ENCODE data around the gene ATP1A2. TPM values are rescaled to one million over a fixed set of nuclear protein-coding genes. Genes with fewer than 3 reads are reported as not detected.

Gene ATP1A2
- total and polyA plus RNA-seq, 4 donors = 15.3 to 27.7 (median 25.9) TPM

DNA sequence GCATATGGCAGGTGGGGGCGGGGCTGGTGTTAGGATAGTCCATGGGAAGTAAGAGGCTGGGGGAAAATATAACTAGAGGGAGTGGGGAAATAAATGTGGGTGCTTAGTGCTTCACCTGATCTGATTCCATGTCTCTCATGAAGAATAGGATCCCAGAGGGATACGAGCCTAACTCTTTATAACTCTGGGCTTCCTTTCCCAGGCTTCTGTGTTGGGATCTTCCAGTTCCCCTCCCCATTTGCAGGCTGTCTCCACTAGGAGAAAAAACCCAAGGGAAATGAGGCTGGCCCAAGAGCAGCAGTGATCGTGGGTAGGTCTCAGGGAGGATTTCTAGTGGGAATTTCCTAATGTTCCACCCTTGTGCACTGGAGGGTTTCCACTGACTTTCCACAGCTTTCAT, 32.6 kb upstream of the ATP1A2 start:
- DNase-seq (no peak), ATAC-seq (ENCODE audit: low FRiP score) (no peak)
- 52 to 57% methylated on average over 3 of the region's 3 CpGs for WGBS, 2 donors
- intact Hi-C loops (cut with DNase I) = loop anchor here in 1 of 2 donors (5.0 kb wide), 1 partner anchor 36 kb away; no protein-coding TSS in a partner anchor
- Histone ChIP-seq H3K27me3 (ENCODE audit: control insufficient read depth in 1 of 2, insufficient read depth in 2 of 2, low read length in 1 of 2) (no peaks in the 10 kb centered on the region), H3K4me1 (ENCODE audit: control insufficient read depth in 1 of 2, insufficient read depth in 2 of 2, low read length in 2 of 2) (peaks cover 0 to 3% of the 10 kb centered on the region in 2 donors), H3K36me3 (ENCODE audit: control insufficient read depth in 1 of 2, insufficient read depth in 2 of 2, low read length in 1 of 2) (no peaks in the 10 kb centered on the region), H3K4me3 (ENCODE audit: low read length in 2 of 2) (no peak overlapping the region), H3K9me3 (ENCODE audit: control insufficient read depth, low read length) (no peaks in the 10 kb centered on the region), H3K27ac (ENCODE audit: low read depth in 1 of 2, low read length in 2 of 2) (no peak overlapping the region)

- Histone ChIP-seq H3K9me3 (ENCODE audit: control insufficient read depth, low read length) (no peaks in the 10 kb centered on the region), H3K36me3 (ENCODE audit: control insufficient read depth in 1 of 2, insufficient read depth in 2 of 2, low read length in 1 of 2) (no peaks in the 10 kb centered on the region), H3K27ac (ENCODE audit: low read depth in 1 of 2, low read length in 2 of 2) (no peak overlapping the region), H3K4me1 (ENCODE audit: control insufficient read depth in 1 of 2, insufficient read depth in 2 of 2, low read length in 2 of 2) (peaks cover 0 to 3% of the 10 kb centered on the region in 2 donors), H3K4me3 (ENCODE audit: low read length in 2 of 2) (no peak overlapping the region), H3K27me3 (ENCODE audit: control insufficient read depth in 1 of 2, insufficient read depth in 2 of 2, low read length in 1 of 2) (no peaks in the 10 kb centered on the region)
- intact Hi-C loops (cut with DNase I) = loop anchor here in 1 of 2 donors (5.0 kb wide), 1 partner anchor 37 kb away; no protein-coding TSS in a partner anchor
- 52 to 55% methylated on average over 96 of the region's 96 CpGs for WGBS, 2 donors
- ATAC-seq (ENCODE audit: low FRiP score) = no peak
- peak in 1 of 2 donors; percentile 82 for DNase-seq
Measured at GRCh38 chr1:160083968-160084770, 31.4 kb upstream of the ATP1A2 start.

DNA sequence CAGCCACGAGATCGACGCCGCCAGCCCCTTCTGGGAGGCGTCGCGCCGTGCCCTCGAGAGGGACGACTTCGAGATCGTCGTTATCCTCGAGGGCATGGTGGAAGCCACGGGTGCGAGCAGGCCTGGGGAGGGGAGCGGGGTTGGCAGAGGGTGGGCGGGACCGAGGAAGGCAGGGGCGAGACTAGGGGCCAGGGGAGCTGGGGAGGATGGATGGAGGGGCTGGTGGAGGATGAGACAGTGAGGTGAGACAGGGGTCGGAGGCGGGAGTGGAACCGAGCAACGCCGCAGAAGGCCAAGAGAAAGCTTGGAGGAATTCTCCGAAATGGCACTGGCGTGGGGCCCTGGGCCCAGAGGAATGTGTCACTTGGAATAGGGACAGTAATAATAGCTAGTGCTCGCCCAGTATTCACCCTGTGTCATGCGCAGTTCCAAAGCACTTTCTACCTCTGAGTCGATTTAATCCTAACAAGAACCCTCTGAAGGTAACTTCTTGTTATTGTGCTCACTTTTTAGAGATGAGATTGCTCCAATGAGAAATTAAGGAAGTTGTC, 30.7 kb upstream of the ATP1A2 start:
- H3K9me3 ChIP-seq (ENCODE audit: control insufficient read depth, low read length) = no peaks in the 10 kb centered on the region
- WGBS, 2 donors = 16 to 23% methylated on average over 30 of the region's 30 CpGs
- peaks cover 0 to 3% of the 10 kb centered on the region in 2 donors for H3K4me1 ChIP-seq (ENCODE audit: control insufficient read depth in 1 of 2, insufficient read depth in 2 of 2, low read length in 2 of 2)
- no peaks in the 10 kb centered on the region for H3K27me3 ChIP-seq (ENCODE audit: control insufficient read depth in 1 of 2, insufficient read depth in 2 of 2, low read length in 1 of 2)
- H3K4me3 ChIP-seq (ENCODE audit: low read length in 2 of 2) = no peak overlapping the region
- ATAC-seq (ENCODE audit: low FRiP score) (peak; percentile 66), DNase-seq (peak; percentile 76 to 87)
- H3K36me3 ChIP-seq (ENCODE audit: control insufficient read depth in 1 of 2, insufficient read depth in 2 of 2, low read length in 1 of 2) = no peaks in the 10 kb centered on the region
- intact Hi-C loops (cut with DNase I) = loop anchor here in 1 of 2 donors (5.0 kb wide), 1 partner anchor 38 kb away; no protein-coding TSS in a partner anchor
- H3K27ac ChIP-seq (ENCODE audit: low read depth in 1 of 2, low read length in 2 of 2) = no peak overlapping the region

- H3K36me3 ChIP-seq (ENCODE audit: control insufficient read depth in 1 of 2, insufficient read depth in 2 of 2, low read length in 1 of 2) = peaks cover 0 to 3% of the 10 kb centered on the region in 2 donors
- H3K4me3 ChIP-seq (ENCODE audit: low read length in 2 of 2) = no peak overlapping the region
- DNase-seq = peak; percentile 90 to 96
- peak overlapping the region; percentile 68 to 93 for H3K27ac ChIP-seq (ENCODE audit: low read depth in 1 of 2, low read length in 2 of 2)
- no peaks in the 10 kb centered on the region for H3K9me3 ChIP-seq (ENCODE audit: control insufficient read depth, low read length)
- no peaks in the 10 kb centered on the region for H3K27me3 ChIP-seq (ENCODE audit: control insufficient read depth in 1 of 2, insufficient read depth in 2 of 2, low read length in 1 of 2)
- peak; percentile 89 for ATAC-seq (ENCODE audit: low FRiP score)
- peaks cover 0 to 3% of the 10 kb centered on the region in 2 donors for H3K4me1 ChIP-seq (ENCODE audit: control insufficient read depth in 1 of 2, insufficient read depth in 2 of 2, low read length in 2 of 2)
- WGBS, 2 donors = 7 to 8% methylated on average over 19 of the region's 19 CpGs
- intact Hi-C loops (cut with DNase I) = no loop called here
Measured at GRCh38 chr1:160085686-160086455, 29.7 kb upstream of the ATP1A2 start.

GRCh38 chr1:160086456-160086892, 29.1 kb upstream of the ATP1A2 start:
- Histone ChIP-seq H3K4me1 (ENCODE audit: control insufficient read depth in 1 of 2, insufficient read depth in 2 of 2, low read length in 2 of 2) (peaks cover 0 to 3% of the 10 kb centered on the region in 2 donors), H3K9me3 (ENCODE audit: control insufficient read depth, low read length) (no peaks in the 10 kb centered on the region), H3K27me3 (ENCODE audit: control insufficient read depth in 1 of 2, insufficient read depth in 2 of 2, low read length in 1 of 2) (no peaks in the 10 kb centered on the region), H3K4me3 (ENCODE audit: low read length in 2 of 2) (no peak overlapping the region), H3K27ac (ENCODE audit: low read depth in 1 of 2, low read length in 2 of 2) (peak overlapping the region; percentile 68 to 93), H3K36me3 (ENCODE audit: control insufficient read depth in 1 of 2, insufficient read depth in 2 of 2, low read length in 1 of 2) (peaks cover 0 to 3% of the 10 kb centered on the region in 2 donors)
- intact Hi-C loops (cut with DNase I) = no loop called here
- no peak for DNase-seq
- peak; percentile 81 for ATAC-seq (ENCODE audit: low FRiP score)
- WGBS, 2 donors = 5 to 10% methylated on average over 5 of the region's 5 CpGs

DNA sequence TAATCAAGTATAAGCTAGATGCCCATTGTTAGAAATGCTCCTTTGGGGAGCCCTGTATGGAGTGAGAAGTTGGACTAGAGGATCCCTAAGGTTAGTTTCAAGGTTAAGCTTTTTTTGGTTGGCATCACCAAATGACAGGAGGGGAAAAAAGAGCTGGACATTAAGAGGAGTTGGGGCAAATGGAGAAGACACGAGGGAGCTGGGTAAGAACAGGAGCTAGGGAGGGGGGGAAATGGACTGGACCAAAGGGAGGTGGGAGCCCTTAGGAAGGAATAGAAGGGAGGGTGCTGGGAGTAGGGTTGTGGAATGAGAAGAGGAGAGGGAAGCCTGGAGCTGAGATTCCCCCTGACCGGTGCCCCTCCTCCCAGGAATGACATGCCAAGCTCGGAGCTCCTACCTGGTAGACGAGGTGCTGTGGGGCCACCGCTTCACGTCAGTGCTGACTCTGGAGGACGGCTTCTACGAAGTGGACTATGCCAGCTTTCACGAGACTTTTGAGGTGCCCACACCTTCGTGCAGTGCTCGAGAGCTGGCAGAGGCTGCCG, 28.4 kb upstream of the ATP1A2 start:
- 87 to 93% methylated on average over 9 to 12 of the region's 12 CpGs for WGBS, 2 donors
- ATAC-seq (ENCODE audit: low FRiP score) = no peak
- H3K36me3 ChIP-seq (ENCODE audit: control insufficient read depth in 1 of 2, insufficient read depth in 2 of 2, low read length in 1 of 2) = peaks cover 0 to 3% of the 10 kb centered on the region in 2 donors
- H3K4me3 ChIP-seq (ENCODE audit: low read length in 2 of 2) = no peak overlapping the region
- no peak for DNase-seq
- no peaks in the 10 kb centered on the region for H3K27me3 ChIP-seq (ENCODE audit: control insufficient read depth in 1 of 2, insufficient read depth in 2 of 2, low read length in 1 of 2)
- H3K27ac ChIP-seq (ENCODE audit: low read depth in 1 of 2, low read length in 2 of 2) = peak overlapping the region; percentile 53 to 64
- peaks cover 0 to 3% of the 10 kb centered on the region in 2 donors for H3K4me1 ChIP-seq (ENCODE audit: control insufficient read depth in 1 of 2, insufficient read depth in 2 of 2, low read length in 2 of 2)
- H3K9me3 ChIP-seq (ENCODE audit: control insufficient read depth, low read length) = no peaks in the 10 kb centered on the region
- intact Hi-C loops (cut with DNase I) = no loop called here

DNA sequence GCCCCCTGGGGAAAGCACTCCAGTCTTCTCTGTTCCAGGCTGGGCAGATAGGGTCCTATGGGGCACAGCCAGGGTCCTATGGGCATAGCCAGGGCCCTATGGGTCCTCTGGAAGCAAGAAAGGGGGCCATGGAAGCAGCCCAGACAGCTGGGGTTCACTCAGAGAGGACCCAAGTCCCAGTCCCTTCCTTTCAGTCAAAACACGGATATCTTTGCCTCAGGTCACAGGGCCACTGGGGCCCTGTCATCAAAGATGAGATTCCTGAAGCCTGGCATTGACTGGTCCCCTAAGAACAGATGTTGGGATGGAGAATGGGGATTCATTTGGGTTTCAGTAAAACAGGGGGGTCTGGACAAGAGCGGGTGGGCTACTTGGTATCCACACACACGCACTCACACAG, 25.7 kb upstream of the ATP1A2 start:
- ATAC-seq (ENCODE audit: low FRiP score) (no peak), DNase-seq (no peak)
- WGBS, 2 donors = 76 to 82% methylated on average over 3 of the region's 3 CpGs
- H3K27ac ChIP-seq (ENCODE audit: low read depth in 1 of 2, low read length in 2 of 2) = no peak overlapping the region
- peaks cover 0 to 3% of the 10 kb centered on the region in 2 donors for H3K4me1 ChIP-seq (ENCODE audit: control insufficient read depth in 1 of 2, insufficient read depth in 2 of 2, low read length in 2 of 2)
- H3K4me3 ChIP-seq (ENCODE audit: low read length in 2 of 2) = no peak overlapping the region
- no peaks in the 10 kb centered on the region for H3K9me3 ChIP-seq (ENCODE audit: control insufficient read depth, low read length)
- intact Hi-C loops (cut with DNase I) = no loop called here
- peaks cover 0 to 3% of the 10 kb centered on the region in 2 donors for H3K36me3 ChIP-seq (ENCODE audit: control insufficient read depth in 1 of 2, insufficient read depth in 2 of 2, low read length in 1 of 2)
- H3K27me3 ChIP-seq (ENCODE audit: control insufficient read depth in 1 of 2, insufficient read depth in 2 of 2, low read length in 1 of 2) = no peaks in the 10 kb centered on the region

- Histone ChIP-seq H3K4me1 (ENCODE audit: control insufficient read depth in 1 of 2, insufficient read depth in 2 of 2, low read length in 2 of 2) (peaks cover 0 to 3% of the 10 kb centered on the region in 2 donors), H3K27ac (ENCODE audit: low read depth in 1 of 2, low read length in 2 of 2) (no peak overlapping the region), H3K36me3 (ENCODE audit: control insufficient read depth in 1 of 2, insufficient read depth in 2 of 2, low read length in 1 of 2) (peaks cover 0 to 3% of the 10 kb centered on the region in 2 donors), H3K27me3 (ENCODE audit: control insufficient read depth in 1 of 2, insufficient read depth in 2 of 2, low read length in 1 of 2) (no peaks in the 10 kb centered on the region), H3K9me3 (ENCODE audit: control insufficient read depth, low read length) (no peaks in the 10 kb centered on the region), H3K4me3 (ENCODE audit: low read length in 2 of 2) (no peak overlapping the region)
- DNase-seq = no peak
- intact Hi-C loops (cut with DNase I) = no loop called here
- 78 to 79% methylated on average over 4 of the region's 4 CpGs for WGBS, 2 donors
- no peak for ATAC-seq (ENCODE audit: low FRiP score)
Measured at GRCh38 chr1:160090760-160091159, 24.8 kb upstream of the ATP1A2 start.

Measured in aorta (tissue), 5 donors.